A204.1 (cell line): ENCODE results near the gene PDK2.

Experiments used
- FAIRE-seq: peaks from 2 replicates; lab custom pipeline; 2012; peaks lifted over from hg19 to GRCh38; lab: Jason Lieb, UNC

Gene PDK2

GRCh38 chr17:50139185-50139783 lies 44.1 kb downstream of the PDK2 start:
- no peak for FAIRE-seq

- no peak for FAIRE-seq
These were observed 45.1 kb downstream of the PDK2 start for GRCh38 chr17:50139950-50140885.

- FAIRE-seq, result no peak
These were observed 46.0 kb downstream of the PDK2 start for GRCh38 chr17:50141026-50141744.

- FAIRE-seq, result no peak
These were observed 46.6 kb downstream of the PDK2 start for GRCh38 chr17:50141745-50142110.

GRCh38 chr17:50143461-50144176 lies 48.5 kb downstream of the PDK2 start:
- no peak for FAIRE-seq

- no peak for FAIRE-seq
These were observed 49.2 kb downstream of the PDK2 start for GRCh38 chr17:50144355-50144754.

- FAIRE-seq, result no peak
These were observed 49.8 kb downstream of the PDK2 start for GRCh38 chr17:50144845-50145531.

GRCh38 chr17:50145532-50146229 lies 50.5 kb downstream of the PDK2 start:
- FAIRE-seq, result no peak

- no peak for FAIRE-seq
These were observed 51.2 kb downstream of the PDK2 start for GRCh38 chr17:50146230-50146926.

GRCh38 chr17:50146927-50147665 lies 51.9 kb downstream of the PDK2 start:
- no peak for FAIRE-seq

GRCh38 chr17:50147841-50148225 lies 52.7 kb downstream of the PDK2 start:
- FAIRE-seq, result no peak

GRCh38 chr17:50148226-50149090 lies 53.3 kb downstream of the PDK2 start:
- no peak for FAIRE-seq

- no peak for FAIRE-seq
These were observed 53.9 kb downstream of the PDK2 start for GRCh38 chr17:50149091-50149416.

GRCh38 chr17:50149417-50150353 lies 54.5 kb downstream of the PDK2 start:
- no peak for FAIRE-seq

- FAIRE-seq, result no peak
These were observed 55.3 kb downstream of the PDK2 start, which contains the start of gene PPP1R9B for GRCh38 chr17:50150354-50151040. Gene PPP1R9B (minus strand): TSS chr17:50150677. CDS start chr17:50150513, 164 bp downstream.

GRCh38 chr17:50151041-50151936 lies 56.1 kb downstream of the PDK2 start:
- FAIRE-seq, result no peak
